Epithelial cell of prostate (primary cell): Measurements from ENCODE around the gene OAS3.

ENCODE experiments used
- DNase-seq: peaks from one replicate; pipeline ENCODE4 v3.0.0-alpha.2; 2011; ENCODE audit warnings: low read depth, low spot score
- H3K27ac ChIP-seq: fragments of 450-650 bp; 2 replicates; pipeline ENCODE4 v1.5.1; 2017; ENCODE audit warnings: mild to moderate bottlenecking

OAS3 gene

GRCh38 chr12:113003636-113004035 is 65.4 kb downstream of the OAS3 start:
- DNase-seq: no peak
- no peak overlapping the region for H3K27ac ChIP-seq

- no peak for DNase-seq
- H3K27ac ChIP-seq: no peak overlapping the region
These were observed 67.5 kb downstream of the OAS3 start for GRCh38 chr12:113005762-113006161.

- DNase-seq: no peak
- no peak overlapping the region for H3K27ac ChIP-seq
These were observed 67.9 kb downstream of the OAS3 start for GRCh38 chr12:113006206-113006605.

- H3K27ac ChIP-seq: no peak overlapping the region
- DNase-seq: no peak
These were observed 68.4 kb downstream of the OAS3 start for GRCh38 chr12:113006641-113007040.

GRCh38 chr12:113007166-113007565 is 68.9 kb downstream of the OAS3 start:
- no peak for DNase-seq
- H3K27ac ChIP-seq: no peak overlapping the region

- DNase-seq: no peak
These were observed 72.4 kb downstream of the OAS3 start for GRCh38 chr12:113010701-113011100.

GRCh38 chr12:113014565-113014964 is 76.3 kb downstream of the OAS3 start:
- H3K27ac ChIP-seq: no peak overlapping the region
- no peak for DNase-seq

More at GRCh38 chr12:113010701-113011100, 72.4 kb downstream of the OAS3 start:
- no peak overlapping the region for H3K27ac ChIP-seq

GRCh38 chr12:113016796-113017195 is 78.5 kb downstream of the OAS3 start:
- no peak overlapping the region for H3K27ac ChIP-seq
- no peak for DNase-seq

- H3K27ac ChIP-seq: peak overlapping the region; percentile 76
These were observed 80.8 kb downstream of the OAS3 start for GRCh38 chr12:113019025-113019424.

GRCh38 chr12:113021500-113021899 is 83.2 kb downstream of the OAS3 start:
- H3K27ac ChIP-seq: no peak overlapping the region
- no peak for DNase-seq

More at GRCh38 chr12:113019025-113019424, 80.8 kb downstream of the OAS3 start:
- DNase-seq: no peak
